GM23338 (cell line): ENCODE measurements around the gene SLC4A9. TPM values are rescaled to one million over a fixed set of nuclear protein-coding genes. Genes with fewer than 3 reads are reported as not detected.

Experiments used
- ATAC-seq: fragments of 200-7000 bp; cut with Tn5 transposase; 3 replicates; pipeline ENCODE4 v1.9.1; 2020
- DNase-seq: peaks from one replicate; pipeline ENCODE4 v3.0.0-alpha.2; 2015; ENCODE audit warnings: low spot score
- H2AFZ ChIP-seq: fragments of 200-600 bp; sonication (generic); 2 replicates; pipeline ENCODE4 v1.8.0; 2016; ENCODE audit warnings: antibody characterized with exemption, mild to moderate bottlenecking, moderate library complexity
- H3F3A ChIP-seq: fragments of 200-600 bp; sonication (generic); replicated peaks from 2 replicates; pipeline ENCODE4 v1.8.0; 2017; ENCODE audit warnings: antibody characterized with exemption, mixed run types, low read depth
- H3K27ac ChIP-seq: fragments of 200-600 bp; sonication (generic); 2 replicates; pipeline ENCODE4 v1.6.1; 2016; ENCODE audit warnings: low read depth
- H3K27me3 ChIP-seq: fragments of 200-600 bp; sonication (generic); 2 replicates; pipeline ENCODE4 v1.8.0; 2016; ENCODE audit warnings: mild to moderate bottlenecking, mixed run types, moderate library complexity; ENCODE audit not compliant: insufficient read depth
- H3K36me3 ChIP-seq: fragments of 200-600 bp; sonication (generic); 2 replicates; pipeline ENCODE4 v1.8.0; 2016; ENCODE audit warnings: mild to moderate bottlenecking; ENCODE audit not compliant: insufficient read depth
- H3K4me1 ChIP-seq: fragments of 200-600 bp; sonication (generic); 2 replicates; pipeline ENCODE4 v1.8.0; 2016; ENCODE audit warnings: mild to moderate bottlenecking, moderate library complexity; ENCODE audit not compliant: insufficient read depth
- H3K4me2 ChIP-seq: fragments of 200-600 bp; sonication (generic); 2 replicates; pipeline ENCODE4 v1.7.1; 2017; ENCODE audit warnings: mixed run types
- H3K4me3 ChIP-seq: fragments of 200-600 bp; sonication (generic); 2 replicates; pipeline ENCODE4 v1.6.1; 2016; ENCODE audit warnings: mixed run types
- H3K79me2 ChIP-seq: fragments of 200-600 bp; sonication (generic); replicated peaks from 2 replicates; pipeline ENCODE4 v1.8.0; 2017; ENCODE audit warnings: mild to moderate bottlenecking; ENCODE audit not compliant: insufficient read depth
- H3K9me2 ChIP-seq: fragments of 200-600 bp; sonication (generic); 2 replicates; pipeline ENCODE4 v1.8.0; 2017; ENCODE audit not compliant: insufficient read depth
- H4K20me1 ChIP-seq: fragments of 200-600 bp; sonication (generic); replicated peaks from 2 replicates; pipeline ENCODE4 v1.8.0; 2017; ENCODE audit warnings: mild to moderate bottlenecking; ENCODE audit not compliant: insufficient read depth
- H3K27ac Mint-ChIP-seq: 2 replicates; pipeline ENCODE4 v1.8.0; 2020; ENCODE audit warnings: inconsistent platforms, mild to moderate bottlenecking, moderate library complexity, mixed read lengths
- H3K27me3 Mint-ChIP-seq: 3 replicates; pipeline ENCODE4 v1.8.0; 2022; ENCODE audit warnings: low read depth, mild to moderate bottlenecking, moderate library complexity, mixed read lengths, inconsistent platforms; ENCODE audit not compliant: insufficient read depth, poor library complexity
- H3K36me3 Mint-ChIP-seq: 3 replicates; pipeline ENCODE4 v1.8.0; 2021; ENCODE audit warnings: low read depth, mild to moderate bottlenecking, inconsistent platforms, moderate library complexity, mixed read lengths
- H3K4me1 Mint-ChIP-seq: 3 replicates; pipeline ENCODE4 v1.8.0; 2020; ENCODE audit warnings: mild to moderate bottlenecking, inconsistent platforms, mixed read lengths
- H3K4me3 Mint-ChIP-seq: 3 replicates; pipeline ENCODE4 v1.8.0; 2021; ENCODE audit warnings: moderate library complexity, mild to moderate bottlenecking, inconsistent platforms, mixed read lengths
- H3K9me3 Mint-ChIP-seq: 3 replicates; pipeline ENCODE4 v1.8.0; 2020; ENCODE audit warnings: moderate library complexity, mild to moderate bottlenecking, inconsistent platforms, mixed read lengths
- CREB1 ChIP-seq: fragments of 250-450 bp; sonication (Bioruptor Pico); IDR thresholded peaks from 2 replicates; pipeline ENCODE4 v1.5.0; 2020; ENCODE audit warnings: low read depth, mild to moderate bottlenecking, moderate library complexity
- ETS1 ChIP-seq: IDR thresholded peaks from 2 replicates; pipeline ENCODE4 v1.6.1; 2016; ENCODE audit warnings: antibody characterized with exemption
- EZH2 ChIP-seq: fragments of 200-600 bp; sonication (generic); IDR thresholded peaks from one replicate; pipeline ENCODE4 v1.8.0; 2017; ENCODE audit warnings: antibody characterized with exemption, mild to moderate bottlenecking, low read depth; ENCODE audit not compliant: unreplicated experiment
- EZH2phosphoT487 ChIP-seq: fragments of 200-600 bp; sonication (generic); IDR thresholded peaks from one replicate; pipeline ENCODE4 v1.8.1; 2018; ENCODE audit warnings: antibody characterized with exemption; ENCODE audit not compliant: unreplicated experiment
- JUNB ChIP-seq: IDR thresholded peaks from one replicate; pipeline ENCODE4 v1.6.1; 2016; ENCODE audit warnings: antibody characterized with exemption; ENCODE audit not compliant: unreplicated experiment
- NANOG ChIP-seq: IDR thresholded peaks from 2 replicates; pipeline ENCODE4 v1.6.1; 2016; ENCODE audit warnings: antibody characterized with exemption, borderline replicate concordance
- STAT1 ChIP-seq: IDR thresholded peaks from one replicate; pipeline ENCODE4 v1.6.1; 2016; ENCODE audit warnings: antibody characterized with exemption; ENCODE audit not compliant: unreplicated experiment
- ZNF331 ChIP-seq: fragments of 250-450 bp; sonication (Bioruptor Pico); IDR thresholded peaks from 2 replicates; pipeline ENCODE4 v1.5.0; 2020; ENCODE audit warnings: low read depth, mild to moderate bottlenecking, moderate library complexity
- ZNF462 ChIP-seq: fragments of 250-450 bp; sonication (Bioruptor Pico); IDR thresholded peaks from 2 replicates; pipeline ENCODE4 v1.5.0; 2020; ENCODE audit warnings: mild to moderate bottlenecking, moderate library complexity
- polyA plus RNA-seq: library from polyadenylated mRNA; unstranded; fragments of >200 nt; fragmentation: Nextera tagmentation; extraction: Ambion mirVana; gene quantifications from 2 replicates; pipeline ENCODE4 v1.2.1, GENCODE V29; 2016
- total RNA-seq: library from RNA; depleted of rRNA; stranded (reverse); fragments of >200 nt; shearing (Covaris generic); gene quantifications from 2 replicates; pipeline ENCODE4 v1.2.3, GENCODE V29; 2014

SLC4A9 gene
- total and polyA plus RNA-seq, 2 experiments from 2014 or later, result 0.08 TPM; not detected in 1

GRCh38 chr5:140324041-140324600, 35.9 kb upstream of the SLC4A9 start:
- H3K4me1 ChIP-seq, result peaks cover 5% of the 10 kb centered on the region; the same call in 1 of the 2 replicates
- no peaks in the 10 kb centered on the region for H3K79me2 ChIP-seq
- Mint-ChIP-seq H3K4me1 (peaks cover 12% of the 10 kb centered on the region), H3K27me3 (peaks cover 2% of the 10 kb centered on the region), H3K4me3 (no peak overlapping the region), H3K36me3 (no peaks in the 10 kb centered on the region), H3K9me3 (no peaks in the 10 kb centered on the region), H3K27ac (no peak overlapping the region)
- no peak overlapping the region for H3K27ac ChIP-seq
- no peaks in the 10 kb centered on the region for H4K20me1 ChIP-seq
- DNase-seq, result no peak
- H3K27me3 ChIP-seq, result no peaks in the 10 kb centered on the region
- 0 out of 2 replicates have a peak, but pooled peaks cover 5% of the 10 kb centered on the region for H3K9me2 ChIP-seq
- no peaks in the 10 kb centered on the region for H3F3A ChIP-seq
- no peak for TF ChIP-seq JUNB
- H2AFZ ChIP-seq, result no peak overlapping the region
- no peak overlapping the region for H3K4me2 ChIP-seq
- H3K4me3 ChIP-seq, result no peak overlapping the region
- no peaks in the 10 kb centered on the region for H3K36me3 ChIP-seq
- no peak for ATAC-seq

- Mint-ChIP-seq H3K36me3 (no peaks in the 10 kb centered on the region), H3K27ac (no peak overlapping the region), H3K4me3 (no peak overlapping the region), H3K4me1 (peaks cover 16% of the 10 kb centered on the region), H3K9me3 (no peaks in the 10 kb centered on the region), H3K27me3 (peaks cover 2% of the 10 kb centered on the region)
- H3K4me2 ChIP-seq, result no peak overlapping the region
- H3K79me2 ChIP-seq, result no peaks in the 10 kb centered on the region
- no peak for DNase-seq
- TF ChIP-seq STAT1 (no peak), NANOG (no peak), ZNF462 (CRISPR knock-in tag) (no peak), EZH2phosphoT487 (no peak), ETS1 (no peak), EZH2 (no peak), ZNF331 (CRISPR knock-in tag) (no peak), JUNB (no peak), CREB1 (CRISPR knock-in tag) (no peak)
- H3K9me2 ChIP-seq, result 0 out of 2 replicates have a peak, but pooled peaks cover 5% of the 10 kb centered on the region
- no peak overlapping the region for H3K4me3 ChIP-seq
- H3K4me1 ChIP-seq, result peaks cover 5% of the 10 kb centered on the region; the same call in 1 of the 2 replicates
- no peaks in the 10 kb centered on the region for H3K36me3 ChIP-seq
- no peak overlapping the region for H3K27ac ChIP-seq
- H3F3A ChIP-seq, result no peaks in the 10 kb centered on the region
- H3K27me3 ChIP-seq, result no peaks in the 10 kb centered on the region
- ATAC-seq, result no peak
- no peaks in the 10 kb centered on the region for H4K20me1 ChIP-seq
- no peak overlapping the region for H2AFZ ChIP-seq
Observed at GRCh38 chr5:140324617-140325241, 35.3 kb upstream of the SLC4A9 start.
